BE2C (cell line): Measurements from ENCODE around the gene MUC5AC.

ENCODE experiments used
- DNase-seq: peaks from one replicate; pipeline ENCODE4 v3.0.0-alpha.2; 2020
- H3K27me3 ChIP-seq: fragments of 250-450 bp; sonication (Bioruptor Pico); 2 replicates; pipeline ENCODE4 v1.5.1; 2020; ENCODE audit warnings: mild to moderate bottlenecking
- H3K36me3 ChIP-seq: fragments of 250-450 bp; sonication (Bioruptor Pico); 2 replicates; pipeline ENCODE4 v1.5.1; 2020; ENCODE audit warnings: mild to moderate bottlenecking
- H3K4me1 ChIP-seq: fragments of 250-450 bp; sonication (Bioruptor Pico); 2 replicates; pipeline ENCODE4 v1.5.1; 2020
- H3K4me3 ChIP-seq: 2 replicates; pipeline ENCODE4 v1.5.1; 2011; ENCODE audit warnings: low read depth, low read length
- H3K9me3 ChIP-seq: fragments of 250-450 bp; sonication (Bioruptor Pico); 2 replicates; pipeline ENCODE4 v1.5.1; 2020
- CTCF ChIP-seq: IDR thresholded peaks from 2 replicates; pipeline ENCODE4 v1.5.1; 2012; ENCODE audit warnings: mild to moderate bottlenecking, low read depth, low read length

Gene MUC5AC

GRCh38 chr11:1146365-1146764, 11.4 kb upstream of the MUC5AC start:
- H3K9me3 ChIP-seq: no peaks in the 10 kb centered on the region
- H3K27me3 ChIP-seq: no peaks in the 10 kb centered on the region
- no peaks in the 10 kb centered on the region for H3K36me3 ChIP-seq
- no peaks in the 10 kb centered on the region for H3K4me1 ChIP-seq
- H3K4me3 ChIP-seq: no peak overlapping the region
- no peak for DNase-seq
- no peak for TF ChIP-seq CTCF

- DNase-seq: no peak
- Histone ChIP-seq H3K27me3 (no peaks in the 10 kb centered on the region), H3K4me3 (no peak overlapping the region), H3K9me3 (no peaks in the 10 kb centered on the region), H3K4me1 (no peaks in the 10 kb centered on the region), H3K36me3 (no peaks in the 10 kb centered on the region)
- TF ChIP-seq CTCF: no peak
Measured at GRCh38 chr11:1147792-1148191, 10.0 kb upstream of the MUC5AC start.

- no peak for TF ChIP-seq CTCF
- no peaks in the 10 kb centered on the region for H3K27me3 ChIP-seq
- H3K9me3 ChIP-seq: no peaks in the 10 kb centered on the region
- H3K4me1 ChIP-seq: no peaks in the 10 kb centered on the region
- no peaks in the 10 kb centered on the region for H3K36me3 ChIP-seq
- no peak overlapping the region for H3K4me3 ChIP-seq
- no peak for DNase-seq
Measured at GRCh38 chr11:1148752-1149180, 9.0 kb upstream of the MUC5AC start.

- no peaks in the 10 kb centered on the region for H3K9me3 ChIP-seq
- no peak for DNase-seq
- no peaks in the 10 kb centered on the region for H3K36me3 ChIP-seq
- no peaks in the 10 kb centered on the region for H3K27me3 ChIP-seq
- H3K4me1 ChIP-seq: no peaks in the 10 kb centered on the region
- TF ChIP-seq CTCF: no peak
- no peak overlapping the region for H3K4me3 ChIP-seq
Measured at GRCh38 chr11:1149545-1149944, 8.2 kb upstream of the MUC5AC start.

- H3K4me3 ChIP-seq: no peak overlapping the region
- H3K36me3 ChIP-seq: no peaks in the 10 kb centered on the region
- no peak for TF ChIP-seq CTCF
- H3K9me3 ChIP-seq: no peaks in the 10 kb centered on the region
- no peak for DNase-seq
- H3K4me1 ChIP-seq: no peaks in the 10 kb centered on the region
- H3K27me3 ChIP-seq: no peaks in the 10 kb centered on the region
Measured at GRCh38 chr11:1150116-1150515, 7.6 kb upstream of the MUC5AC start.

GRCh38 chr11:1150769-1151365, 6.9 kb upstream of the MUC5AC start:
- Histone ChIP-seq H3K36me3 (no peaks in the 10 kb centered on the region), H3K27me3 (no peaks in the 10 kb centered on the region), H3K4me3 (no peak overlapping the region), H3K9me3 (no peaks in the 10 kb centered on the region), H3K4me1 (no peaks in the 10 kb centered on the region)
- TF ChIP-seq CTCF: no peak
- DNase-seq: no peak
